HL-60 (cell line): ENCODE data around the gene CBLL1.

Experiments
- GABPA ChIP-seq: IDR thresholded peaks from 2 replicates; pipeline ENCODE4 v1.6.1; 2012; ENCODE audit warnings: low read depth
- POLR2AphosphoS5 ChIP-seq: IDR thresholded peaks from 2 replicates; pipeline ENCODE4 v1.6.1; 2012; ENCODE audit warnings: low read depth
- SPI1 ChIP-seq: IDR thresholded peaks from 2 replicates; pipeline ENCODE4 v1.6.1; 2012; ENCODE audit warnings: low read depth, mild to moderate bottlenecking, borderline replicate concordance
- TF ChIP-seq, protein P1 (sequence below): IDR thresholded peaks from one replicate; pipeline ENCODE4 v1.5.1; 2011; ENCODE audit warnings: low read length, control low read depth, inconsistent platforms; ENCODE audit not compliant: insufficient read depth
- TF ChIP-seq, protein P2 (sequence below): IDR thresholded peaks from 2 replicates; pipeline ENCODE4 v1.6.1; 2012; ENCODE audit warnings: low read depth; ENCODE audit not compliant: insufficient replicate concordance

DNA sequence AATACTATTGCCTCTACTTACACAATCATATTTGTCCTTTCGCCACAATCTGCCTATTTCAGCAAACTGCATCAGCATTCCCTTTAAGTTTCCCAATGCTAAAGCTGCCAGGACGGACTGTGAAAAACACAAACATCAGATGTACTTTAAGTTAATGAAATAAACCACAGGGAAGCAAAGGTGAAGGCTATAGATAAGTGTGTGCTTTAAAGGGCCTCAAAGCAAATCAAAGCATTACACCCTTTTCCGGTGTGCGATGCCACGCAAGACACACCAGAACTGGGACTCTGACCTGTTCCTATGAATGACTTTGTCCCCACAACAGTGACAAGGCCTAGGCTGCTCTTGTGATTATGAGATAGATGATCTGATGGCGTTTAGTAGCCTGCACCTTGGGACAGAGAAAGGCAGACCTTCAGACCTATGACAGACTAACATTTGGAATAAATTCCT, 35.7 kb downstream of the CBLL1 start:
- TF ChIP-seq, protein P1, sequence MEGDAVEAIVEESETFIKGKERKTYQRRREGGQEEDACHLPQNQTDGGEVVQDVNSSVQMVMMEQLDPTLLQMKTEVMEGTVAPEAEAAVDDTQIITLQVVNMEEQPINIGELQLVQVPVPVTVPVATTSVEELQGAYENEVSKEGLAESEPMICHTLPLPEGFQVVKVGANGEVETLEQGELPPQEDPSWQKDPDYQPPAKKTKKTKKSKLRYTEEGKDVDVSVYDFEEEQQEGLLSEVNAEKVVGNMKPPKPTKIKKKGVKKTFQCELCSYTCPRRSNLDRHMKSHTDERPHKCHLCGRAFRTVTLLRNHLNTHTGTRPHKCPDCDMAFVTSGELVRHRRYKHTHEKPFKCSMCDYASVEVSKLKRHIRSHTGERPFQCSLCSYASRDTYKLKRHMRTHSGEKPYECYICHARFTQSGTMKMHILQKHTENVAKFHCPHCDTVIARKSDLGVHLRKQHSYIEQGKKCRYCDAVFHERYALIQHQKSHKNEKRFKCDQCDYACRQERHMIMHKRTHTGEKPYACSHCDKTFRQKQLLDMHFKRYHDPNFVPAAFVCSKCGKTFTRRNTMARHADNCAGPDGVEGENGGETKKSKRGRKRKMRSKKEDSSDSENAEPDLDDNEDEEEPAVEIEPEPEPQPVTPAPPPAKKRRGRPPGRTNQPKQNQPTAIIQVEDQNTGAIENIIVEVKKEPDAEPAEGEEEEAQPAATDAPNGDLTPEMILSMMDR = no peak
- TF ChIP-seq GABPA = no peak
- TF ChIP-seq POLR2AphosphoS5 = no peak
- no peak for TF ChIP-seq SPI1
- TF ChIP-seq, protein P2, sequence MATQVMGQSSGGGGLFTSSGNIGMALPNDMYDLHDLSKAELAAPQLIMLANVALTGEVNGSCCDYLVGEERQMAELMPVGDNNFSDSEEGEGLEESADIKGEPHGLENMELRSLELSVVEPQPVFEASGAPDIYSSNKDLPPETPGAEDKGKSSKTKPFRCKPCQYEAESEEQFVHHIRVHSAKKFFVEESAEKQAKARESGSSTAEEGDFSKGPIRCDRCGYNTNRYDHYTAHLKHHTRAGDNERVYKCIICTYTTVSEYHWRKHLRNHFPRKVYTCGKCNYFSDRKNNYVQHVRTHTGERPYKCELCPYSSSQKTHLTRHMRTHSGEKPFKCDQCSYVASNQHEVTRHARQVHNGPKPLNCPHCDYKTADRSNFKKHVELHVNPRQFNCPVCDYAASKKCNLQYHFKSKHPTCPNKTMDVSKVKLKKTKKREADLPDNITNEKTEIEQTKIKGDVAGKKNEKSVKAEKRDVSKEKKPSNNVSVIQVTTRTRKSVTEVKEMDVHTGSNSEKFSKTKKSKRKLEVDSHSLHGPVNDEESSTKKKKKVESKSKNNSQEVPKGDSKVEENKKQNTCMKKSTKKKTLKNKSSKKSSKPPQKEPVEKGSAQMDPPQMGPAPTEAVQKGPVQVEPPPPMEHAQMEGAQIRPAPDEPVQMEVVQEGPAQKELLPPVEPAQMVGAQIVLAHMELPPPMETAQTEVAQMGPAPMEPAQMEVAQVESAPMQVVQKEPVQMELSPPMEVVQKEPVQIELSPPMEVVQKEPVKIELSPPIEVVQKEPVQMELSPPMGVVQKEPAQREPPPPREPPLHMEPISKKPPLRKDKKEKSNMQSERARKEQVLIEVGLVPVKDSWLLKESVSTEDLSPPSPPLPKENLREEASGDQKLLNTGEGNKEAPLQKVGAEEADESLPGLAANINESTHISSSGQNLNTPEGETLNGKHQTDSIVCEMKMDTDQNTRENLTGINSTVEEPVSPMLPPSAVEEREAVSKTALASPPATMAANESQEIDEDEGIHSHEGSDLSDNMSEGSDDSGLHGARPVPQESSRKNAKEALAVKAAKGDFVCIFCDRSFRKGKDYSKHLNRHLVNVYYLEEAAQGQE = no peak
